Activated CD4-positive, alpha-beta T cell treated with anti-CD3 and anti-CD28 coated beads, Interleukin-2, amount 10 ng/mL, durations not matched to agents 24 days and 14 days (primary cell): ENCODE results near the gene SLC22A23. TPM values are rescaled to one million over a fixed set of nuclear protein-coding genes. Genes with fewer than 3 reads are reported as not detected.

Experiments
- DNase-seq: peaks from one replicate; pipeline ENCODE4 v3.0.0; 2022
- H3K27ac Mint-ChIP-seq: one replicate; pipeline ENCODE4 v1.8.0; 2022; ENCODE audit warnings: mild to moderate bottlenecking, mixed read lengths
- H3K27me3 Mint-ChIP-seq: one replicate; pipeline ENCODE4 v1.8.0; 2022; ENCODE audit warnings: mixed read lengths
- H3K36me3 Mint-ChIP-seq: one replicate; pipeline ENCODE4 v1.8.0; 2022; ENCODE audit warnings: low read depth, mild to moderate bottlenecking, mixed read lengths
- H3K4me1 Mint-ChIP-seq: one replicate; pipeline ENCODE4 v1.8.0; 2021; ENCODE audit warnings: mixed read lengths
- H3K4me3 Mint-ChIP-seq: one replicate; pipeline ENCODE4 v1.8.0; 2022; ENCODE audit warnings: mild to moderate bottlenecking, moderate library complexity, mixed read lengths
- H3K9me3 Mint-ChIP-seq: one replicate; pipeline ENCODE4 v1.8.0; 2021; ENCODE audit warnings: mixed read lengths
- intact Hi-C: fragments of 100-400 bp; cut with micrococcal nuclease; formaldehyde crosslinking; loops from one replicate; pipeline ENCODE4 v1.15.1; 2023
- total RNA-seq: library from RNA; stranded (reverse); gene quantifications from 2 replicates; pipeline ENCODE4 v1.2.3, GENCODE V29; 2022

SLC22A23 gene
- total RNA-seq, 1 donor from 2014 or later, result 0.12 TPM

DNA sequence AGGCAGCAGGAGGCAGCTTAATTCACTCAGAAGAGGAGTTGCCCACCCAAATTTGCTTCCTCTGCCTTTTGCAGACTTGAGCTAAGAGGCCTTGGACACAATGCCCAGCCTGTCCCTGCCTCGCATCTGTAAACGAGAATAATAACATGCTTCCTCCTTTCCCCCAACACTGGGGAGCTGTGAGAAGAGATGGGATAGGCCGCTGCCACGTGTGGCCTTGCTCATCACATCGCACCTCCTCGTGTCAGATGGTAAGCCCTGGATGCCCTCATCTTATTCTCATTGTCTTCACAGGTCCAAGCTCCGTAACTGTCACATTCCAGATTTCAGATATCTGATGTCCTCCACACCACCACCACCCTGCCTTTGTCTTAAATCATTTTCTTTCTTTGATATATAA, 216.3 kb downstream of the SLC22A23 start:
- Mint-ChIP-seq H3K27me3 (peaks cover 60% of the 10 kb centered on the region), H3K36me3 (no peaks in the 10 kb centered on the region), H3K4me3 (no peak overlapping the region), H3K9me3 (no peaks in the 10 kb centered on the region), H3K27ac (no peak overlapping the region), H3K4me1 (no peaks in the 10 kb centered on the region)
- no peak for DNase-seq
- intact Hi-C loops, result no loop called here

DNA sequence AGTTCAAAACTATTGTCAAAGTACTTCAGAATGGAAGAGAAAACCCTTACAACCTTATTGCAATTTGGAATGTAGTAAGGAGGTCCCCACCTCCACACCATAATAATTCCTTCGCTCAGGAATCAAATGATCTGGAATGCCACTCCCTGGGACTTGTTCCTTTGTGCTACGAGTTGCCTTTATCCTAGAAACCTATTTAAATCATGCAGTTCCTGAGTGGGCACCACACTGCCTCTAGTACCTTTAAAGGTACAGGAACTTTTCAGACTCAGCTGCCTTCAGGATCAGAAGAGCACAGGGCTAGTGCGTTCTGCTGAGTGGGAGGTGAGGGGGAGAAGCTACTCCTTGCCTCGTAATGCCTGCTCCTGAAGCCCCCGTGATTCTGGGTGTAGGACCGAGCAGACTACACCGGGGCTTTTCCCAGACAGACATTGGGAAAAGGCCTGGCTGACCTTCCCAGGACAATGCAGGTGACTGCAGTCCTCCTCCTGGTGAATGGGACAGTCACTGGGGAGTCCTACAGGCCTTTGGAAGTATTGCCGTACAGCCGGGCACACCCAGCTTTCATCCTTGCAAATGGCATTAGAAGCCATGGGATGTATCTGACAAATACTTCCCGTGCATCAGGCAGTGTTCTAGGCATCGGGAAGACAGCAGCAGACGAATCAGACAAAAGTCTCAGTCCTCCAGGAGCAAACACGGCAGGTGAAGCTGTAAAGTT, 217.6 kb downstream of the SLC22A23 start:
- Mint-ChIP-seq H3K27ac (no peak overlapping the region), H3K9me3 (no peaks in the 10 kb centered on the region), H3K4me1 (no peaks in the 10 kb centered on the region), H3K36me3 (no peaks in the 10 kb centered on the region), H3K27me3 (peaks cover 63% of the 10 kb centered on the region), H3K4me3 (no peak overlapping the region)
- intact Hi-C loops, result no loop called here
- no peak for DNase-seq

DNA sequence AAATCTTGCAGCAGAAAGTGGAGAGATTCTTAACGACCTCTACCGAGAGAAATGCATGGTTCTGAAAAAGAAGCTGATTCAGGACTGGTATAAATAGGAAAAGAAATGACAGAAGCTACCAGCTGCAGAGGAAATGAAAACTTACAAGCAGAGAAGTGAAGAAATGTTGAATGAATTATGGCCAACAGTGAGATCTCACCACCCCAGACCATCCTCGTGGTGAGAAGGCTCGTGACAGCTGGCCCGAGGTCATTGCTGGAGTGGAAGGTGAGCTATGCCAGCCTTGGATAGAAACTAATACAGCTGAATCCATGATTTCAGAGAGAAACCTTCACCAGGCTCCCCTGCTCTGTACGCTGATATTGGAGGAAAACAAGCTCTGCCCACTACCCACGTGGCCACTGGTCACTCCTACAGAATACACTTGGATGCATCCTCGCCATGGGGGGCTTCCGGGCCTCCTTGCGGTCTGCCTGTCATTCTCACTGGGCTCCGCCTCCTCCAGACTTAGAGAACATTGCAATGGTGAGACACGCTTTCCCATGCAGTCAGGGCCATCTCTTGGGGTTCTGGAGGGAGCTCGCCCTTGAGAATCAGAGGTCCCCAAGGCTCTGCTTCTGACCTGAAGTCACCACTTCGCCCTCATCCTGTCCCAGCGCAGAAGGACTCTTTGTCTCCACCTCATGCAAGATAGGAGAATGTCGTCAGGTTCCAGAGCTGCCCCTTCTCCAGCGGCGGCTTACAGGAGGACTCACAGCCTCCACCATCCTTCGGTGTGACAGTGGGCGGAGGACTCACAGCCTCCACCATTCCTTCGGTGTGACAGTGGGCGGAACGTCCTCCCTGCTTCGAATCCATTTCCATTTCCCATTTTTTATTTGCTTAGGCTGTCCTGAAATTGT, 218.8 kb downstream of the SLC22A23 start:
- Mint-ChIP-seq H3K9me3 (no peaks in the 10 kb centered on the region), H3K27me3 (peaks cover 64% of the 10 kb centered on the region), H3K27ac (no peak overlapping the region), H3K4me1 (no peaks in the 10 kb centered on the region), H3K36me3 (no peaks in the 10 kb centered on the region), H3K4me3 (no peak overlapping the region)
- intact Hi-C loops, result no loop called here
- no peak for DNase-seq

DNA sequence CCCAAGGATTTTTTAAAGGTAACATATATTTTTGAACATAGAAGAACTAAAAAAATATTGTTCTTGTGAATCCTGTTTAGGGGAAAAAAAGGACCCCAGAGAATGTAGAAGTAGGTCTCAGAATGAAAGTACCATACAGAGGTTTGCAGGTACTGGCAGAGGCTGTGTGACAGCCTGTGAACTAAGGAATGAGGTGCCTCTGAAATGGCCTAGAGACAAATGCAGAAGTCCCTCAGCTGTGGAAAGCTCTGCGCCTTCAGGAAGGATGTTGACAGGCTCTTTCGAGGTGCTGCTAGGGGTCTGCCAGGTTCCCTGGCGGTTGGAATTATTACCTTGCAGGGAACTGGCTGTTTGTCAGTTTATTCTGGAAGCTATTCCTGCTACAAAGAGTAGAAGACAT, 220.8 kb downstream of the SLC22A23 start:
- peaks cover 73% of the 10 kb centered on the region for H3K27me3 Mint-ChIP-seq
- H3K36me3 Mint-ChIP-seq, result no peaks in the 10 kb centered on the region
- no peak overlapping the region for H3K27ac Mint-ChIP-seq
- no peak for DNase-seq
- no peaks in the 10 kb centered on the region for H3K9me3 Mint-ChIP-seq
- intact Hi-C loops, result no loop called here
- H3K4me3 Mint-ChIP-seq, result no peak overlapping the region
- peaks cover 4% of the 10 kb centered on the region for H3K4me1 Mint-ChIP-seq

DNA sequence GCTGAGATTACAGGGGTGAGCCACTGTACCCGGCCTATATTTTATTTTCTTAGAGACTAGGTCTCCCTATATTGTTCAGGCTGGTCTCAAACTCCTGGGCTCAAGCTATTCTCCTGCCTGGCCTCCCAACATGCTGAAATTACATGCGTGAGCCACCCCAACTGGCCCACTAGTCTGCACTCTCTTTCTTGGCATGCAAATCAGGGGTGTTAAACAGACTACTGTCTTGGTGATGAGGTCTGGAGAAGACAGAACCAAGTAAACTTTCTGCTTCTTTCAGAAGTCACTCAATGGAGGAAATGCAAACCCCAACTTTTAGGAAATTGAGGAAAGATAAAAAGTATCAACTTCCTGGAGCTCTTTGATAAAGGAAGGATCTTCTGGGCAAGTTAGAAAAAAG, 221.4 kb downstream of the SLC22A23 start:
- DNase-seq, result no peak
- peaks cover 7% of the 10 kb centered on the region for H3K4me1 Mint-ChIP-seq
- no peaks in the 10 kb centered on the region for H3K9me3 Mint-ChIP-seq
- H3K36me3 Mint-ChIP-seq, result no peaks in the 10 kb centered on the region
- H3K27ac Mint-ChIP-seq, result no peak overlapping the region
- intact Hi-C loops, result no loop called here
- H3K4me3 Mint-ChIP-seq, result no peak overlapping the region
- peaks cover 74% of the 10 kb centered on the region for H3K27me3 Mint-ChIP-seq

DNA sequence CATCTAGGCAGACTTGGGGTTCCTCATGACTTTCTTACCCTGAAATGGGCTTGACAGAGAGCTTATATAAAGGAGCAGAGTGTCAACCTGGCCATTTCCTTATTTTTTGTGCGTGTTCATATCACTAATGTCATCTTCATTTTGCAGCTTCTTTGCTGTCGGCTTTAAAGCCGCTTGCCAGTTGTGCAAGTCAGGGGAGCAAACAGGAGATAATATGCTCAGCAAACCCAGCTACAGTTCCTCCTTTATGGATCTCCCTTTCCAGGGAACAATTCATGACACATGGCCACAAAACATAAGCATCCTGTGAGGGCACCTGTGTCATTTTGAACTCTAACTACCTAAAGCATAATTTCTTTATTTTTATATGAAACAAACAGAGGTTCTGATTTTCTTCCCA, 222.9 kb downstream of the SLC22A23 start:
- intact Hi-C loops, result loop anchor here (5.0 kb wide), 1 partner anchor 1622 kb away; no protein-coding TSS in a partner anchor
- Mint-ChIP-seq H3K36me3 (peaks cover 2% of the 10 kb centered on the region), H3K4me3 (no peak overlapping the region), H3K27me3 (peaks cover 81% of the 10 kb centered on the region), H3K27ac (no peak overlapping the region), H3K4me1 (peaks cover 16% of the 10 kb centered on the region), H3K9me3 (no peaks in the 10 kb centered on the region)
- no peak for DNase-seq

DNA sequence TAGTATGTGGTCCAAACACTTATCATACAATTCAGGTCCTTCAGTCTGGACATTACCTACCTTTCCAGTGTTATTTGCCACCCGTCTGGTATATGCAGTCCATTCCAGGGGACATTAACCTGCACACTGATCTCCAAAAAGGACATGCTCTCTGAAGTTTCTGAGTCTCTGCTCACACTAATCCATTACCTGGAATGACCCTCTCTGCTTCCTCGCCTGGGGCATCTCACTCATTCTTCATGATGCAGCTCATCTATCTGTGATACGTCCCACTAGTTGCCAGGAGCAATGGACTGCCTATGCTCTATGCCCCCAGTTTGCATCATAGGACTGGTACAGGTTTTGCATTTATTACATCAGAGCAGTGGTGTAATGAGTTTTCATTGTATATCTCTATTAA, 223.5 kb downstream of the SLC22A23 start:
- Mint-ChIP-seq H3K4me3 (no peak overlapping the region), H3K27me3 (peaks cover 84% of the 10 kb centered on the region), H3K9me3 (no peaks in the 10 kb centered on the region), H3K27ac (no peak overlapping the region), H3K36me3 (peaks cover 5% of the 10 kb centered on the region), H3K4me1 (peaks cover 20% of the 10 kb centered on the region)
- DNase-seq, result no peak
- intact Hi-C loops, result loop anchor here (5.0 kb wide), 1 partner anchor 1621 kb away; no protein-coding TSS in a partner anchor

DNA sequence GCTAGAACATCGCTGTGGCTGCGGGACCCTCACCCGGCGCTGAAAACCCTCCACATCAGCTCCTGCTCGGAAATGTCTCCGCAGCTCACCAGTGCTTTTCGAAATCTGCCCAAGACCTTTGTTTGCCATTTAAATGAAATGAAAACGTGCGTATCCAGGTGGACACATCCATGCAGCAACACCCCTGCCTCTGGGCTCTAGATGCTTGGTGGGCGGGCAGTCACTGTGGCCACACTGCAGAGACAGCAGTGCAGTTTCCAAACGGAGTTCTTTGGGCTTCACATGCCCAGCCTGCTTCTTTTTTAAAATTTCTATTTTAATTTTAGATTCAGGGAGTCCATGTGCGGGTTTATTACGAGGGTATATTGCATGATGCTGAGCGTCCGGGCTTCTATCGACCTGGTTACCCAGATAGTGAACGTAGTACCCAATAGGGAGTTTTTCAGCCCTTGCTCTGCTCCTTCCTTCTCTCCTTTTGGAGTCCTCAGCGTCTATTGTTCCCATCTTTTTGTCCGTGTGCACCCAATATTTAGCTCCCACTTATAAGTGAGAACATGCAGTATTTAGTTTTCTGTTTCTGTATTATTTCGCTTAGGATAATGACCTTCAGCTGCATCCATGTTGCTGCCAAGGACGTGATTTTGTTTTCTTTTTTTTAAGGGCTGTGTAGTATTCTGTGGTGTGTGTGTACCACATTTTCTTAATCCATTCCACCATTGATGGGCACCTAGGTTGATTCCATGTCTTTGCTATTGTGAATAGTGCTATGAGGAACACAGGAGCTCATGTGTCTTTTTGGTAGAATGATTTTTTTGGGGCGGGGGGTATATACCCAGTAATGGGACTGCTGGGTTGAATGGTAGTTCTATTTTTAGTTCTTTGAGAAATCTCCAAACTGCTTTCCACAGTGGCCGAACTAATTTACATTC, 224.6 kb downstream of the SLC22A23 start:
- intact Hi-C loops, result loop anchor here (5.0 kb wide), 1 partner anchor 1620 kb away; no protein-coding TSS in a partner anchor
- no peak overlapping the region for H3K27ac Mint-ChIP-seq
- H3K27me3 Mint-ChIP-seq, result peaks cover 81% of the 10 kb centered on the region
- peaks cover 5% of the 10 kb centered on the region for H3K36me3 Mint-ChIP-seq
- no peak for DNase-seq
- H3K9me3 Mint-ChIP-seq, result no peaks in the 10 kb centered on the region
- no peak overlapping the region for H3K4me3 Mint-ChIP-seq
- H3K4me1 Mint-ChIP-seq, result peaks cover 23% of the 10 kb centered on the region

DNA sequence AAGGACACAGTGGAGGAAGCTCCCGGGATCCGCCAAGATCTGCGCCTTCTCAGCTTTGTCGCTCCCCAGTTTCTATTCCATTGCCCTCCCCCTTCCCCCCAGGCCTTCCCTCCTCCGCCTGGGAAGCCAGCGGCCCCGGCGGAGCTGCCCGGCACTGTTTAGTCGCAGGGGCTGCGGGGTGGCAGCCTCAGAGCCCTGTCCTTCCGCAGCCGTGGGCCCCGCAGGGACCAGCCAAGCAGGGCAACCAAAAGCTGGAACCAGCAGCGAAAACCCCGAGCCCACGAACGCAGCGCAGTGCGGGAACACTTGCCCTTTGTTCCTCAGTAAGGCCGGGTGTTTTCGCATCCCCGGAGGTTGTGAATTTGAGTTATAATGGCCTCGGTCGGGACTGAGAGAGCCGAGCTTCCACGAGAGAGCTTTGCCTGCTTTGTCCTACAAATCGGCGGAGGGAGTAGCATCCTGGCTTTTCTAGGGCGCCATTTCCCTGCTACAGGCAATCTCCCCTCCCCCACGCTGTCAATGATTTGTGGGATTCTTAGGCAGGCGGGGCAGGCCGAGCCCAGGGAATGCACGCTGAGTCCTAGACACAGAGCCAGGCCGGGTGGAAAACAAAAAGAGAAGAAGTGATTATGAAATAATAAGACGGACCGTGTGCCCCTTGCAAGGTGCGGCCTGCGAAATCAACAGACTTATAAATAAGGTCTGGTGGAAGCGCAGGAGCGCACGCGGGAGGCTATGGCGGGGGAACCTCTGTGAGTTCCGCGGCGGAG, 225.4 kb downstream of the SLC22A23 start:
- Mint-ChIP-seq H3K27ac (no peak overlapping the region), H3K27me3 (peaks cover 81% of the 10 kb centered on the region), H3K9me3 (no peaks in the 10 kb centered on the region), H3K4me3 (peak overlapping the region; percentile 47), H3K36me3 (peaks cover 5% of the 10 kb centered on the region), H3K4me1 (peaks cover 26% of the 10 kb centered on the region)
- no peak for DNase-seq
- intact Hi-C loops, result loop anchor here (2.0 to 5.0 kb wide), 2 partner anchors 19 to 1619 kb away; no protein-coding TSS in a partner anchor

DNA sequence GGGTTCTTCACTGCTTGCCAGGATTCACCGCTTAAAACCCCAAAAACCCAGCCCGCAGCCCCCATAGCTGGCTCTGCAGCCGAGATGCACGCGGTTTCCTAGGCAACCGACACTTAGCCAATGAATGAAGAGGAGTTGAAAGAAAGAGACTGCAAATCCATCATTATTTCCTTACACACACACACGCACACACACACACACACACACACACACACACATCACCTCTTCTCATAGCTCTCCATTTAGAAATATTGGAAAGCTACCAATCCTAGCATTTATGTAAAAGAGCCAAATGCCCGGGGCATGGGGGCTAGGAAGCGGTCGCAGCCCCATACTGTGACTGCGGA, 226.0 kb downstream of the SLC22A23 start:
- DNase-seq, result no peak
- intact Hi-C loops, result loop anchor here (2.0 to 5.0 kb wide), 2 partner anchors 20 to 1619 kb away; no protein-coding TSS in a partner anchor
- H3K27me3 Mint-ChIP-seq, result peaks cover 81% of the 10 kb centered on the region
- peaks cover 26% of the 10 kb centered on the region for H3K4me1 Mint-ChIP-seq
- peaks cover 5% of the 10 kb centered on the region for H3K36me3 Mint-ChIP-seq
- H3K27ac Mint-ChIP-seq, result no peak overlapping the region
- no peaks in the 10 kb centered on the region for H3K9me3 Mint-ChIP-seq
- H3K4me3 Mint-ChIP-seq, result peak overlapping the region; percentile 24

DNA sequence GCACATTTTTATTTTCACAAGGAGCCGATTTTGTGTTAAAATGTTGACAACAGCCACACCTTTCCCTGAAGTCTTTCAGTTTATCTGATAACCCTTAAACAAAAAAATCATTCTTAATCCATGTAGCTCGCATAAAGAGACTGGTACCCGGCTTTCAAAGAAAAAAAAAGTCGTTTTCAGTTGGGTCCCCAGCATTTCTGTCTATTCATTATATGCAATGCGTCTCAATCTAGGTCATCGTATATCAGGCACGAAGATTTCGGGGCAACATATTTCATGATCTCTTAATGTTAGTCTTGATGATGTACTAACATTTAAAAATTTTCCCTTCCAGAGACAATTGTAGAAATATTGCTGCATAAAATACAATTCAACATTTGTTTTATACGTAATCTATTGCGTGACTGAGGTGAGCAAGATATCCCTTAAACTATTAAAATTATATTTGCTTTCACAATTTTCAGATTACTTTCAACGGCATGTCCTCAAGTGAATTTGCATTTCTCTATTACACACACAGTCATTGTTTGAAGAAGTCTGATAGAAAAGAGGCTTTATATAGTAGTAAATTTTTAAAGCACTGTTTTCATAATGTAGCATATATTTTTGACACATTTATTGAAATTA, 226.5 kb downstream of the SLC22A23 start:
- peaks cover 5% of the 10 kb centered on the region for H3K36me3 Mint-ChIP-seq
- intact Hi-C loops, result loop anchor here (2.0 to 5.0 kb wide), 2 partner anchors 20 to 1618 kb away; no protein-coding TSS in a partner anchor
- H3K4me3 Mint-ChIP-seq, result no peak overlapping the region

DNA sequence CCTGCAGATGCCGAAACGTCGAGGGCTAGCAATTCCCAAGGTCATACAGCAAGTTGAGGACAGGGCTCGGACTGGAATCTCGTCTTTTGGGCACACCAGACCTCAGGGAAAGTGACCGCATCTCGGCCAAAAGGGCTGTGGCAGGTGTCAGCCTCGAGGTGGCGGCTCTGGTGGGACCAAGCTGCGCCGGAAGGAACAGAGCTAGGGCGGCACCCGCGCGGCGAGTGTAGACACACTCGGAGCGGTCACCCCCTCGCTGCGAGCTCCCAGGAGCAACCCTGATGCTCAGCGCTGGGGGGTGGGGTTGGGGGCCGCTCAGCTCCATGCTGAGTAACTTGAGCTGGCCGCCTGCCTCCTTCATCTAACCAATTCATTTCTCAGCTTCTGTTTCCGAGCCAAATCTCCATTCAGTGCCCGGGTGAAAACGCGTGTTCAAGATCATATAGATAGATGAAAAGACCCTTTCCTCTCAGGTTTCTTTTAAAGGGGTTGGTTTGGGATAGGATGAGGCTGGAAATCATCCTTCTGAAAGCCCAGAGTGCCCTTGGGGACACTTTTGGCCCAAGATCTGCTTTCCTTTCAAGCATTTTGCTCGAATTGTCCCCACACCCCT, 227.2 kb downstream of the SLC22A23 start:
- peak; percentile 78 for DNase-seq
- peaks cover 26% of the 10 kb centered on the region for H3K4me1 Mint-ChIP-seq
- no peak overlapping the region for H3K27ac Mint-ChIP-seq
- intact Hi-C loops, result loop anchor here (2.0 to 10.0 kb wide), 5 partner anchors 21 to 1845 kb away; partner anchors contain the start of genes FOXF2 and SLC22A23
- H3K27me3 Mint-ChIP-seq, result peaks cover 78% of the 10 kb centered on the region
- peaks cover 5% of the 10 kb centered on the region for H3K36me3 Mint-ChIP-seq
- no peaks in the 10 kb centered on the region for H3K9me3 Mint-ChIP-seq
- H3K4me3 Mint-ChIP-seq, result peak overlapping the region; percentile 85

More for the DNA sequence above, 226.5 kb downstream of the SLC22A23 start:
- H3K4me1 Mint-ChIP-seq, result peaks cover 26% of the 10 kb centered on the region
- H3K27ac Mint-ChIP-seq, result no peak overlapping the region
- no peaks in the 10 kb centered on the region for H3K9me3 Mint-ChIP-seq
- H3K27me3 Mint-ChIP-seq, result peaks cover 81% of the 10 kb centered on the region
- no peak for DNase-seq
